Stomach (tissue), 4 donors: Measurements from ENCODE around the gene IRF8.

Experiments
- CTCF ChIP-seq, 7 experiments: fragments of 450-650 bp in 4 of 7; fragments of 200-600 bp in 3 of 7; sonication (generic) in 3 of 7; IDR thresholded peaks; one replicate each; pipeline ENCODE4 v1.5.1; 2016 to 2019; ENCODE audit warnings: antibody characterized with exemption in 7 of 7, control low read depth in 2 of 7, mild to moderate bottlenecking in 1 of 7
- POLR2A ChIP-seq, 4 donors: fragments of 450-650 bp; IDR thresholded peaks; one replicate each; pipeline ENCODE4 v1.6.1; 2016; ENCODE audit warnings: antibody characterized with exemption in 4 of 4, control low read depth in 2 of 4, mild to moderate bottlenecking in 1 of 4, moderate library complexity in 1 of 4
- POLR2AphosphoS5 ChIP-seq, 3 donors: sonication (generic); formaldehyde crosslinking; IDR thresholded peaks; one replicate each; pipeline ENCODE4 v1.6.1; 2016; ENCODE audit warnings: antibody characterized with exemption in 3 of 3

GRCh38 chr16:85873153-85873552 lies 25.8 kb upstream of the IRF8 start:
- no peak for TF ChIP-seq POLR2A (IDR thresholded peaks at IDR 0.05)
- TF ChIP-seq CTCF (IDR thresholded peaks at IDR 0.05) = no peak
- no peak for TF ChIP-seq POLR2AphosphoS5 (IDR thresholded peaks at IDR 0.05)
